MCF 10A (cell line): ENCODE data around the gene CFAP46. TPM values are rescaled to one million over a fixed set of nuclear protein-coding genes. Genes with fewer than 3 reads are reported as not detected.

Experiments
- BruUV-seq: library from RNA; stranded (reverse); fragments of 400-500 nt; replicated peaks from 2 replicates; lab custom pipeline; 2021; lab: Mats Ljungman, UMichigan
- CTCF ChIA-PET: fragments of 300-600 bp; sonication (Branson Sonifier 250); formaldehyde crosslinking; extraction: SDS; loops from one replicate; lab custom pipeline; 2021; ENCODE audit warnings: antibody characterized with exemption, inconsistent platforms; lab: Yijun Ruan, JAX
- POLR2A ChIA-PET: fragments of 300-600, 350-650 bp; sonication (Branson Sonifier 250); formaldehyde crosslinking; extraction: SDS; loops from one replicate; lab custom pipeline; 2020; ENCODE audit warnings: antibody characterized with exemption, inconsistent platforms; lab: Yijun Ruan, JAX
- DNase-seq: peaks from one replicate; pipeline ENCODE4 v3.0.0-alpha.2; 2018; ENCODE audit not compliant: unreplicated experiment
- H3K27ac Mint-ChIP-seq: one replicate; pipeline ENCODE4 v1.8.0; 2022; ENCODE audit warnings: mild to moderate bottlenecking, low read depth, mixed read lengths; ENCODE audit not compliant: unreplicated experiment
- H3K27me3 Mint-ChIP-seq: one replicate; pipeline ENCODE4 v1.8.0; 2022; ENCODE audit warnings: mixed read lengths; ENCODE audit not compliant: insufficient read depth, unreplicated experiment
- H3K36me3 Mint-ChIP-seq: one replicate; pipeline ENCODE4 v1.8.0; 2022; ENCODE audit warnings: mild to moderate bottlenecking, moderate library complexity, mixed read lengths; ENCODE audit not compliant: insufficient read depth, unreplicated experiment
- H3K4me1 Mint-ChIP-seq: one replicate; pipeline ENCODE4 v1.8.0; 2022; ENCODE audit warnings: mixed read lengths; ENCODE audit not compliant: insufficient read depth, unreplicated experiment
- H3K4me3 Mint-ChIP-seq: one replicate; pipeline ENCODE4 v1.8.0; 2022; ENCODE audit warnings: mild to moderate bottlenecking, moderate library complexity, mixed read lengths; ENCODE audit not compliant: unreplicated experiment
- H3K9me3 Mint-ChIP-seq: one replicate; pipeline ENCODE4 v1.8.0; 2022; ENCODE audit warnings: mixed read lengths; ENCODE audit not compliant: unreplicated experiment
- CTCF ChIP-seq: fragments of 200-600 bp; IDR thresholded peaks from one replicate; pipeline ENCODE4 v1.8.0; 2022; ENCODE audit warnings: antibody characterized with exemption, mild to moderate bottlenecking; ENCODE audit not compliant: unreplicated experiment
- intact Hi-C: fragments of 100-400 bp; cut with micrococcal nuclease; formaldehyde crosslinking; loops from 2 replicates; pipeline ENCODE4 v1.14.1; 2022
- total RNA-seq: library from RNA; stranded (reverse); gene quantifications from 2 replicates; pipeline ENCODE4 v1.2.3, GENCODE V29; 2022

CFAP46 gene
- total RNA-seq, 1 experiment from 2014 or later: 0.33 TPM

- Mint-ChIP-seq H3K4me3 (no peak overlapping the region), H3K9me3 (peaks cover 9% of the 10 kb centered on the region), H3K4me1 (no peaks in the 10 kb centered on the region), H3K27me3 (peaks cover 67% of the 10 kb centered on the region), H3K27ac (no peak overlapping the region), H3K36me3 (no peaks in the 10 kb centered on the region)
- POLR2A ChIA-PET: no interaction called here
- DNase-seq: no peak
- no peak for TF ChIP-seq CTCF
- no TSS peak for BruUV-seq
- intact Hi-C loops: no loop called here
- CTCF ChIA-PET: interaction anchor here (1.0 kb wide), 1 partner anchor 37 kb away, joined by 4 read pairs; no protein-coding TSS in a partner anchor
These were observed 69.0 kb downstream of the CFAP46 start for GRCh38 chr10:132873395-132873794.

- no peak for DNase-seq
- intact Hi-C loops: no loop called here
- no peaks in the 10 kb centered on the region for H3K36me3 Mint-ChIP-seq
- H3K27ac Mint-ChIP-seq: no peak overlapping the region
- no peaks in the 10 kb centered on the region for H3K4me1 Mint-ChIP-seq
- H3K4me3 Mint-ChIP-seq: no peak overlapping the region
- no peak for TF ChIP-seq CTCF
- ChIA-PET POLR2A (no interaction called here), CTCF (no interaction called here)
- peaks cover 60% of the 10 kb centered on the region for H3K27me3 Mint-ChIP-seq
- peaks cover 12% of the 10 kb centered on the region for H3K9me3 Mint-ChIP-seq
- BruUV-seq: no TSS peak
These were observed 69.7 kb downstream of the CFAP46 start for GRCh38 chr10:132872658-132873057.

- H3K27ac Mint-ChIP-seq: no peak overlapping the region
- ChIA-PET CTCF (no interaction called here), POLR2A (no interaction called here)
- BruUV-seq: no TSS peak
- DNase-seq: no peak
- H3K4me1 Mint-ChIP-seq: no peaks in the 10 kb centered on the region
- no peak for TF ChIP-seq CTCF
- no peak overlapping the region for H3K4me3 Mint-ChIP-seq
- H3K36me3 Mint-ChIP-seq: no peaks in the 10 kb centered on the region
- H3K9me3 Mint-ChIP-seq: peaks cover 10% of the 10 kb centered on the region
- H3K27me3 Mint-ChIP-seq: peaks cover 43% of the 10 kb centered on the region
- intact Hi-C loops: no loop called here
These were observed 71.9 kb downstream of the CFAP46 start for GRCh38 chr10:132870426-132870825.

- Mint-ChIP-seq H3K27ac (no peak overlapping the region), H3K27me3 (peaks cover 35% of the 10 kb centered on the region), H3K36me3 (no peaks in the 10 kb centered on the region), H3K4me1 (no peaks in the 10 kb centered on the region), H3K9me3 (peaks cover 6% of the 10 kb centered on the region), H3K4me3 (no peak overlapping the region)
- intact Hi-C loops: no loop called here
- TF ChIP-seq CTCF: no peak
- no TSS peak for BruUV-seq
- no peak for DNase-seq
- POLR2A ChIA-PET: no interaction called here
- CTCF ChIA-PET: no interaction called here
These were observed 72.7 kb downstream of the CFAP46 start for GRCh38 chr10:132869621-132870020.
